Neural progenitor cell (in vitro differentiated cells): ENCODE data around the gene SRGAP3. TPM values are rescaled to one million over a fixed set of nuclear protein-coding genes. Genes with fewer than 3 reads are reported as not detected.

Experiments
- DNase-seq: peaks from one replicate; pipeline ENCODE4 v3.0.0-alpha.2; 2016; ENCODE audit warnings: low spot score
- H2AFZ ChIP-seq: fragments of 200-600 bp; sonication (generic); replicated peaks from 2 replicates; pipeline ENCODE4 v1.6.1; 2016; ENCODE audit warnings: antibody characterized with exemption
- H3F3A ChIP-seq: fragments of 200-600 bp; sonication (generic); 2 replicates; pipeline ENCODE4 v1.6.1; 2016; ENCODE audit warnings: antibody characterized with exemption, low read depth
- H3K27ac ChIP-seq: fragments of 200-600 bp; sonication (generic); 2 replicates; pipeline ENCODE4 v1.5.1; 2016; ENCODE audit warnings: mild to moderate bottlenecking
- H3K27me3 ChIP-seq: fragments of 200-600 bp; sonication (generic); 2 replicates; pipeline ENCODE4 v1.6.1; 2016; ENCODE audit warnings: mild to moderate bottlenecking, moderate library complexity
- H3K36me3 ChIP-seq: fragments of 200-600 bp; sonication (generic); 2 replicates; pipeline ENCODE4 v1.5.1; 2016
- H3K4me1 ChIP-seq: fragments of 200-600 bp; sonication (generic); 2 replicates; pipeline ENCODE4 v1.6.1; 2016; ENCODE audit warnings: mixed run types
- H3K4me2 ChIP-seq: fragments of 200-600 bp; sonication (generic); 2 replicates; pipeline ENCODE4 v1.6.1; 2016
- H3K4me3 ChIP-seq: fragments of 200-600 bp; sonication (generic); 2 replicates; pipeline ENCODE4 v1.5.1; 2016
- H3K79me2 ChIP-seq: fragments of 200-600 bp; sonication (generic); 2 replicates; pipeline ENCODE4 v1.6.1; 2016; ENCODE audit warnings: low read depth
- H3K9ac ChIP-seq: fragments of 200-600 bp; sonication (generic); 2 replicates; pipeline ENCODE4 v1.6.1; 2016
- H3K9me3 ChIP-seq: fragments of 200-600 bp; sonication (generic); 2 replicates; pipeline ENCODE4 v1.5.1; 2016; ENCODE audit warnings: low read depth
- H4K20me1 ChIP-seq: fragments of 200-600 bp; sonication (generic); 2 replicates; pipeline ENCODE4 v1.6.1; 2016; ENCODE audit warnings: low read depth
- H3K27ac Mint-ChIP-seq: 3 replicates; pipeline ENCODE4 v1.8.0; 2021; ENCODE audit warnings: mixed read lengths
- H3K27me3 Mint-ChIP-seq: 2 replicates; pipeline ENCODE4 v1.8.0; 2022; ENCODE audit warnings: low read depth, mild to moderate bottlenecking, inconsistent platforms, moderate library complexity, mixed read lengths; ENCODE audit not compliant: insufficient read depth
- H3K36me3 Mint-ChIP-seq: 3 replicates; pipeline ENCODE4 v1.8.0; 2021; ENCODE audit warnings: mixed read lengths
- H3K4me1 Mint-ChIP-seq: 3 replicates; pipeline ENCODE4 v1.8.0; 2021; ENCODE audit warnings: mixed read lengths
- H3K4me3 Mint-ChIP-seq: 3 replicates; pipeline ENCODE4 v1.8.0; 2021; ENCODE audit warnings: mild to moderate bottlenecking, moderate library complexity, mixed read lengths
- H3K9me3 Mint-ChIP-seq: 3 replicates; pipeline ENCODE4 v1.8.0; 2020; ENCODE audit warnings: mixed read lengths
- CTCF ChIP-seq: fragments of 200-600 bp; sonication (generic); IDR thresholded peaks from 2 replicates; pipeline ENCODE4 v1.5.1; 2017; ENCODE audit warnings: antibody characterized with exemption, mild to moderate bottlenecking
- EZH2 ChIP-seq: fragments of 200-600 bp; sonication (generic); IDR thresholded peaks from 2 replicates; pipeline ENCODE4 v1.6.1; 2017; ENCODE audit warnings: antibody characterized with exemption, mild to moderate bottlenecking, moderate library complexity
- EZH2phosphoT487 ChIP-seq: fragments of 200-600 bp; sonication (generic); IDR thresholded peaks from 2 replicates; pipeline ENCODE4 v1.6.1; 2017; ENCODE audit warnings: antibody characterized with exemption
- total RNA-seq: library from RNA; depleted of rRNA; stranded (reverse); fragments of >200 nt; gene quantifications from 2 replicates; pipeline ENCODE4 v1.2.3, GENCODE V29; 2015; ENCODE audit warnings: low replicate concordance

SRGAP3 gene
- total RNA-seq, 1 donor from 2014 or later = 59.3 TPM

DNA sequence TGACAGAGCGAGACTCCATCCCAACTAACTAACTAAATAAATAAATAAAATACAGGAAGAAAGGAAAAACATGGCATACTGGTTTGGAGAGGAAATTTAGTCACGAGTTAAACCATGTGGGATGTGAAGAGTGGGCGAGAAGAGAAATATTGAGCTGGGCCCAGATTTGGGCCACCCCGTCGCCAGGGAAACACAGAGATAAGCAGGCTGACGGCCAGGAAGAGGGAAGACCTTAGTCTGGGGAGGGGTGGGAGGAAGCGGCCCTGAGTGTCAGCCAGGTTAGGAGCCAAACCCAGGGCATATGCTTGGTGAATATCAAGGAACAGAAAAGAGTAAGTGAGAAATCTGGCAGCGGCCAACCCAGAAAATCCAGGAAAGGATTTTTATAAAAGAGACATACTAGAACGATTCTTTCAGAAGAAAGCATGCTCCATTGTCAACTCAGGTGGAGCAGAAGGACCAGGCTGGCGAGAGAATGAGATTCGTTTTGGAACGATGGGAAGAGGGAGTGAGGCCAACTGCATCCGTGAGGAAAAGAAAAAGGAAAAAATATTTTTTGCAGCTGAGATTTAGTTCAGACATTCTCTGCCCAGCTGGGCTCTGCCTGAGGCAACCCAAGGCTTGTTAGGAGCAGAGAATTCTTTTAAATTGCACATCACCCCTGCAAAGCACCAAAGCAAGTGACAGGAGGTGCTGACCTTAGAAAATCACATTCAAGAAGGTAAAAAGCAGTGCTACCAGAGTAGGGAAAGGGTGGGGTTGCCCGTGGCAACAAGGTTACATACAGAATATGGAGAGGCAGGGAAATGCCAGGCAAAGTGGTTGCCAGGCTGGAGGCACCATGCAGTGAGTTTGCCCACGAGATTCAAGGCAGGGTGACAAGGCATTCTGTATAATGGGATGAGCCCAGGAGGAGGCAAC is 226.9 kb downstream of the SRGAP3 start:
- Mint-ChIP-seq H3K4me3 (peak overlapping the region; percentile 50), H3K27ac (peak overlapping the region; percentile 32), H3K9me3 (no peaks in the 10 kb centered on the region), H3K36me3 (peaks cover 50% of the 10 kb centered on the region), H3K27me3 (peaks cover 2% of the 10 kb centered on the region), H3K4me1 (peaks cover 29% of the 10 kb centered on the region)
- no peak overlapping the region for H3K9ac ChIP-seq
- H2AFZ ChIP-seq = no peak overlapping the region
- peaks cover 12% of the 10 kb centered on the region for H3F3A ChIP-seq
- DNase-seq = no peak
- H3K36me3 ChIP-seq = no peaks in the 10 kb centered on the region
- no peak overlapping the region for H3K4me3 ChIP-seq
- no peaks in the 10 kb centered on the region for H3K27me3 ChIP-seq
- H3K79me2 ChIP-seq = no peaks in the 10 kb centered on the region
- H3K4me1 ChIP-seq = peaks cover 28% of the 10 kb centered on the region
- TF ChIP-seq EZH2 (no peak), EZH2phosphoT487 (no peak), CTCF (no peak)
- H4K20me1 ChIP-seq = no peaks in the 10 kb centered on the region
- H3K9me3 ChIP-seq = no peaks in the 10 kb centered on the region
- H3K4me2 ChIP-seq = no peak overlapping the region
- H3K27ac ChIP-seq = no peak overlapping the region

GRCh38 chr3:9021271-9022009 is 228.0 kb downstream of the SRGAP3 start:
- Histone ChIP-seq H3K36me3 (no peaks in the 10 kb centered on the region), H3K9me3 (no peaks in the 10 kb centered on the region), H4K20me1 (no peaks in the 10 kb centered on the region), H3F3A (peaks cover 12% of the 10 kb centered on the region), H2AFZ (no peak overlapping the region), H3K9ac (no peak overlapping the region), H3K27me3 (no peaks in the 10 kb centered on the region), H3K4me2 (peak overlapping the region; percentile 37), H3K4me3 (no peak overlapping the region), H3K27ac (no peak overlapping the region), H3K79me2 (no peaks in the 10 kb centered on the region), H3K4me1 (peaks cover 28% of the 10 kb centered on the region)
- Mint-ChIP-seq H3K4me1 (peaks cover 29% of the 10 kb centered on the region), H3K27ac (no peak overlapping the region), H3K4me3 (no peak overlapping the region), H3K9me3 (no peaks in the 10 kb centered on the region), H3K27me3 (peaks cover 2% of the 10 kb centered on the region), H3K36me3 (peaks cover 48% of the 10 kb centered on the region)
- DNase-seq = peak; percentile 20
- no peak for TF ChIP-seq CTCF
- TF ChIP-seq EZH2phosphoT487 = no peak
- TF ChIP-seq EZH2 = no peak

DNA sequence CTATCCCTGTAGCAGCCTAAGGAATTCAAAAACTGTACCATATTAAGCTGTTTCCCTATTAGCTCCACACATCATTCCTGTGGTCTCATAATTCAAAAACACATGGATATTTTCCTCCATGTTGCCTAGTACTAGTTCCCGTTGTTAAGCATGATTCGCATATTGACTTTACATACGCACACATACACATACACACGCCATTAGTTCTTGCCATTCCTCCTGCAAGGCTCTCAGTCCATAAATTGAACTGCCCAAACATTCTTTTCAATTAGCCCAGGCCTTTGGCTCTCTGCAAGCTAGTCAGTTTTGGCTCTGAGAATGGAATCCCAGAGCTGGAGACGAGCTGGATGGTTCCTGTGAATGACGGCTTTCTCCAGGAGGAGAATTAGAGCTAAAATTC is 229.0 kb downstream of the SRGAP3 start:
- Mint-ChIP-seq H3K36me3 (peaks cover 48% of the 10 kb centered on the region), H3K27ac (no peak overlapping the region), H3K9me3 (no peaks in the 10 kb centered on the region), H3K4me3 (no peak overlapping the region), H3K4me1 (peaks cover 31% of the 10 kb centered on the region), H3K27me3 (peaks cover 2% of the 10 kb centered on the region)
- H3F3A ChIP-seq = peaks cover 12% of the 10 kb centered on the region
- no peak overlapping the region for H2AFZ ChIP-seq
- H3K9ac ChIP-seq = no peak overlapping the region
- TF ChIP-seq EZH2 = no peak
- TF ChIP-seq CTCF = no peak
- no peak for TF ChIP-seq EZH2phosphoT487
- no peaks in the 10 kb centered on the region for H3K27me3 ChIP-seq
- no peaks in the 10 kb centered on the region for H4K20me1 ChIP-seq
- peaks cover 28% of the 10 kb centered on the region for H3K4me1 ChIP-seq
- H3K4me3 ChIP-seq = no peak overlapping the region
- H3K36me3 ChIP-seq = no peaks in the 10 kb centered on the region
- no peaks in the 10 kb centered on the region for H3K9me3 ChIP-seq
- H3K4me2 ChIP-seq = no peak overlapping the region
- no peak overlapping the region for H3K27ac ChIP-seq
- H3K79me2 ChIP-seq = no peaks in the 10 kb centered on the region
- DNase-seq = no peak
